Measurements from ENCODE around the gene SKA1. TPM values are rescaled to one million over a fixed set of nuclear protein-coding genes. Genes with fewer than 3 reads are reported as not detected.

The SKA1 gene
- total and polyA plus RNA-seq, 9 of the 15 experiments (the other 6 are each of a cell fraction or from before 2014, with no cell fraction given), result 27.8 to 67.2 (median 41.9) TPM

- Histone ChIP-seq H3K36me3 (ENCODE audit: control insufficient read depth, insufficient read depth, low read length) (no peaks in the 10 kb centered on the region), H3K27me3 (ENCODE audit: control insufficient read depth in 2 of 2, insufficient read depth in 2 of 2, low read length in 2 of 2) (no peaks in the 10 kb centered on the region), H3K9ac (ENCODE audit: insufficient read depth in 1 of 2, low read depth in 2 of 2, low read length in 2 of 2) (no peak overlapping the region), H3K4me1 (replicated peaks in 1 of 2; ENCODE audit: control insufficient read depth in 2 of 2, insufficient read depth in 2 of 2, low read length in 2 of 2) (peaks cover 8 to 12% of the 10 kb centered on the region in 2 experiments), H3K4me2 (ENCODE audit: insufficient read depth, low read length) (no peak overlapping the region), H3K79me2 (ENCODE audit: control insufficient read depth, insufficient read depth, low read length) (no peaks in the 10 kb centered on the region), H3K9me3 (replicated peaks; ENCODE audit: control insufficient read depth, insufficient read depth, low read depth, low read length) (peaks cover 3% of the 10 kb centered on the region; the same call in 1 of the 2 replicates), H3K9me1 (ENCODE audit: control insufficient read depth, insufficient read depth, low read length) (no peaks in the 10 kb centered on the region), H2AFZ (ENCODE audit: low read depth, low read length) (no peak overlapping the region), H3K27ac (ENCODE audit: extremely low read depth, low read depth, low read length) (no peak overlapping the region), H3K4me3 (no peak overlapping the region), H4K20me1 (replicated peaks; ENCODE audit: control insufficient read depth, insufficient read depth, low read length) (no peaks in the 10 kb centered on the region)
- in situ Hi-C loops (cut with MboI), result no loop called here
- DNase-seq (ENCODE audit: extremely low read depth in 1 of 4, low spot score in 3 of 4) (no peak), FAIRE-seq (no peak), ATAC-seq (no peak)
- ChIA-PET POLR2A (no interaction called here), CTCF (ENCODE audit: low intra/inter-chr PET ratio) (no interaction called here)
- no peak for TF ChIP-seq AFF4 (CRISPR knock-in tag; IDR thresholded peaks at IDR 0.05)
- TF ChIP-seq ZNF277 (CRISPR knock-in tag; IDR thresholded peaks at IDR 0.05; ENCODE audit: borderline replicate concordance), result no peak
- TF ChIP-seq ZZZ3 (IDR thresholded peaks at IDR 0.05), result no peak
- TF ChIP-seq HNRNPUL1 (IDR thresholded peaks at IDR 0.05; ENCODE audit: low read length), result no peak
- TF ChIP-seq ZBTB5 (IDR thresholded peaks at IDR 0.05), result no peak
- no peak for TF ChIP-seq YY1 (IDR thresholded peaks at IDR 0.05; ENCODE audit: borderline replicate concordance in 1 of 3, control insufficient read depth in 1 of 3, extremely low read depth in 1 of 3, insufficient read depth in 3 of 3, insufficient read length in 1 of 3, insufficient replicate concordance in 2 of 3, low read depth in 1 of 3, low read length in 2 of 3)
- TF ChIP-seq ZFX (CRISPR knock-in tag; IDR thresholded peaks at IDR 0.05), result no peak
- no peak for TF ChIP-seq ZNF41 (CRISPR knock-in tag; conservative IDR thresholded peaks at IDR 0.05)
- TF ChIP-seq LCOR (CRISPR knock-in tag; IDR thresholded peaks at IDR 0.05), result no peak
- no peak for TF ChIP-seq MITF (IDR thresholded peaks at IDR 0.05)
- intact Hi-C loops (cut with micrococcal nuclease), result no loop called here
- no TSS peak for BruUV-seq (replicated peaks)
Measured at GRCh38 chr18:50369672-50370071, 5.2 kb upstream of the SKA1 start.
